MCF 10A (cell line): ENCODE data around the gene AGAP1. TPM values are rescaled to one million over a fixed set of nuclear protein-coding genes. Genes with fewer than 3 reads are reported as not detected.

Experiments
- BruUV-seq: library from RNA; stranded (reverse); fragments of 400-500 nt; replicated peaks from 2 replicates; lab custom pipeline; 2021; lab: Mats Ljungman, UMichigan
- CTCF ChIA-PET: fragments of 300-600 bp; sonication (Branson Sonifier 250); formaldehyde crosslinking; extraction: SDS; loops from one replicate; lab custom pipeline; 2021; ENCODE audit warnings: antibody characterized with exemption, inconsistent platforms; lab: Yijun Ruan, JAX
- POLR2A ChIA-PET: fragments of 300-600, 350-650 bp; sonication (Branson Sonifier 250); formaldehyde crosslinking; extraction: SDS; loops from one replicate; lab custom pipeline; 2020; ENCODE audit warnings: antibody characterized with exemption, inconsistent platforms; lab: Yijun Ruan, JAX
- DNase-seq: peaks from one replicate; pipeline ENCODE4 v3.0.0-alpha.2; 2018; ENCODE audit not compliant: unreplicated experiment
- H3K27ac Mint-ChIP-seq: one replicate; pipeline ENCODE4 v1.8.0; 2022; ENCODE audit warnings: mild to moderate bottlenecking, low read depth, mixed read lengths; ENCODE audit not compliant: unreplicated experiment
- H3K27me3 Mint-ChIP-seq: one replicate; pipeline ENCODE4 v1.8.0; 2022; ENCODE audit warnings: mixed read lengths; ENCODE audit not compliant: insufficient read depth, unreplicated experiment
- H3K36me3 Mint-ChIP-seq: one replicate; pipeline ENCODE4 v1.8.0; 2022; ENCODE audit warnings: mild to moderate bottlenecking, moderate library complexity, mixed read lengths; ENCODE audit not compliant: insufficient read depth, unreplicated experiment
- H3K4me1 Mint-ChIP-seq: one replicate; pipeline ENCODE4 v1.8.0; 2022; ENCODE audit warnings: mixed read lengths; ENCODE audit not compliant: insufficient read depth, unreplicated experiment
- H3K4me3 Mint-ChIP-seq: one replicate; pipeline ENCODE4 v1.8.0; 2022; ENCODE audit warnings: mild to moderate bottlenecking, moderate library complexity, mixed read lengths; ENCODE audit not compliant: unreplicated experiment
- H3K9me3 Mint-ChIP-seq: one replicate; pipeline ENCODE4 v1.8.0; 2022; ENCODE audit warnings: mixed read lengths; ENCODE audit not compliant: unreplicated experiment
- intact Hi-C: fragments of 100-400 bp; cut with micrococcal nuclease; formaldehyde crosslinking; loops from 2 replicates; pipeline ENCODE4 v1.14.1; 2022
- total RNA-seq: library from RNA; stranded (reverse); gene quantifications from 2 replicates; pipeline ENCODE4 v1.2.3, GENCODE V29; 2022
- TF ChIP-seq, protein P1 (sequence below): fragments of 200-600 bp; IDR thresholded peaks from one replicate; pipeline ENCODE4 v1.8.0; 2022; ENCODE audit warnings: antibody characterized with exemption, mild to moderate bottlenecking; ENCODE audit not compliant: unreplicated experiment

Gene AGAP1
- total RNA-seq, 1 experiment from 2014 or later: 41.3 TPM

DNA sequence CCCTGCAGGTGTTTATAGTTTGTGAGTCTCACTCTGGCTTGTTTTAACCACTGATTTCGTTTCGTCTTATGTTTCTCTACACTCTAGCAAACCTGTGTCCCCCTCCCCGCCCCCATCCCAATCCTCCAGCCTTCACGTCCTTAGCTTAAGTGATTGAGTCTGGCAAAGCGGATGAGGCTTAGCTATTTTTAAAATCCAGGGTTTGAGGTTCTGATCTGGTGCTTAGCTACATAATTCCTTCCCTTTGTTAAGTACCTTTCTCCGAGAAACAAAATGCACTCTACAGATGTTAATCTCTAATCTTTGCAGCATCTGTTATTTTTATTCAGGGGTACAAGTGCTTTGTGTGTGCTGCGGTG lies 7.8 kb downstream of the AGAP1 start:
- peaks cover 30% of the 10 kb centered on the region for H3K4me1 Mint-ChIP-seq
- ChIA-PET CTCF (interaction anchor here (0.5 to 1.4 kb wide), 4 partner anchors 16 to 1818 kb away, joined by 3 to 5 read pairs (median 4); no protein-coding TSS in a partner anchor), POLR2A (interaction anchor here (0.8 to 1.3 kb wide), 3 partner anchors 10 to 474 kb away, joined by 4 to 9 read pairs (median 6); no protein-coding TSS in a partner anchor)
- no peaks in the 10 kb centered on the region for H3K27me3 Mint-ChIP-seq
- intact Hi-C loops: no loop called here
- H3K9me3 Mint-ChIP-seq: no peaks in the 10 kb centered on the region
- no peaks in the 10 kb centered on the region for H3K36me3 Mint-ChIP-seq
- BruUV-seq: no TSS peak
- no peak overlapping the region for H3K4me3 Mint-ChIP-seq
- DNase-seq: no peak
- TF ChIP-seq, protein P1, sequence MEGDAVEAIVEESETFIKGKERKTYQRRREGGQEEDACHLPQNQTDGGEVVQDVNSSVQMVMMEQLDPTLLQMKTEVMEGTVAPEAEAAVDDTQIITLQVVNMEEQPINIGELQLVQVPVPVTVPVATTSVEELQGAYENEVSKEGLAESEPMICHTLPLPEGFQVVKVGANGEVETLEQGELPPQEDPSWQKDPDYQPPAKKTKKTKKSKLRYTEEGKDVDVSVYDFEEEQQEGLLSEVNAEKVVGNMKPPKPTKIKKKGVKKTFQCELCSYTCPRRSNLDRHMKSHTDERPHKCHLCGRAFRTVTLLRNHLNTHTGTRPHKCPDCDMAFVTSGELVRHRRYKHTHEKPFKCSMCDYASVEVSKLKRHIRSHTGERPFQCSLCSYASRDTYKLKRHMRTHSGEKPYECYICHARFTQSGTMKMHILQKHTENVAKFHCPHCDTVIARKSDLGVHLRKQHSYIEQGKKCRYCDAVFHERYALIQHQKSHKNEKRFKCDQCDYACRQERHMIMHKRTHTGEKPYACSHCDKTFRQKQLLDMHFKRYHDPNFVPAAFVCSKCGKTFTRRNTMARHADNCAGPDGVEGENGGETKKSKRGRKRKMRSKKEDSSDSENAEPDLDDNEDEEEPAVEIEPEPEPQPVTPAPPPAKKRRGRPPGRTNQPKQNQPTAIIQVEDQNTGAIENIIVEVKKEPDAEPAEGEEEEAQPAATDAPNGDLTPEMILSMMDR: no peak
- peak overlapping the region; percentile 51 for H3K27ac Mint-ChIP-seq

DNA sequence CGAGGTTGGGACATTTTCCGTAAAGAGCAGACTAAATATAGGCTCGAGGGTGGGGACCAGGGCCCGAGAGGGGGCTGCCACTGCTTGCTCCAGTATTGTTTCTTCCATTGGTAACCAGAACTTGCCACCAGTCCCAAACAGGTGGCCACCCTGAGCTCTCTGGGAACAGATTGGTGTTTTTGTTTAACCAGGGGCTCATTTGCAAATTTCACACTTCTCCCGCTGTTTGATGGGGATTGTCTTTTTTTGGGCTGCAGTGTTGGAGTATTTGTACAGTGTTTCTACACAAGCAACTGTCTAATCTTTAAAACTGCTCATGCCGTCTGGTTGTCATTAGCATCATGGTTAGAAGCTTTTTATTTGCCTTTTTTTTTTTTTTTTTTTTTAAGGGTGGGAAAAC lies 8.5 kb downstream of the AGAP1 start:
- no peak for DNase-seq
- Mint-ChIP-seq H3K9me3 (no peaks in the 10 kb centered on the region), H3K27me3 (no peaks in the 10 kb centered on the region), H3K27ac (no peak overlapping the region), H3K4me3 (no peak overlapping the region), H3K36me3 (no peaks in the 10 kb centered on the region), H3K4me1 (peaks cover 30% of the 10 kb centered on the region)
- TF ChIP-seq, protein P1: no peak
- ChIA-PET POLR2A (interaction anchor here (0.6 to 1.2 kb wide), 3 partner anchors 17 to 475 kb away, joined by 3 to 6 read pairs (median 4); no protein-coding TSS in a partner anchor), CTCF (interaction anchor here (0.6 kb wide), 1 partner anchor 1817 kb away, joined by 4 read pairs; no protein-coding TSS in a partner anchor)
- intact Hi-C loops: no loop called here
- no TSS peak for BruUV-seq

DNA sequence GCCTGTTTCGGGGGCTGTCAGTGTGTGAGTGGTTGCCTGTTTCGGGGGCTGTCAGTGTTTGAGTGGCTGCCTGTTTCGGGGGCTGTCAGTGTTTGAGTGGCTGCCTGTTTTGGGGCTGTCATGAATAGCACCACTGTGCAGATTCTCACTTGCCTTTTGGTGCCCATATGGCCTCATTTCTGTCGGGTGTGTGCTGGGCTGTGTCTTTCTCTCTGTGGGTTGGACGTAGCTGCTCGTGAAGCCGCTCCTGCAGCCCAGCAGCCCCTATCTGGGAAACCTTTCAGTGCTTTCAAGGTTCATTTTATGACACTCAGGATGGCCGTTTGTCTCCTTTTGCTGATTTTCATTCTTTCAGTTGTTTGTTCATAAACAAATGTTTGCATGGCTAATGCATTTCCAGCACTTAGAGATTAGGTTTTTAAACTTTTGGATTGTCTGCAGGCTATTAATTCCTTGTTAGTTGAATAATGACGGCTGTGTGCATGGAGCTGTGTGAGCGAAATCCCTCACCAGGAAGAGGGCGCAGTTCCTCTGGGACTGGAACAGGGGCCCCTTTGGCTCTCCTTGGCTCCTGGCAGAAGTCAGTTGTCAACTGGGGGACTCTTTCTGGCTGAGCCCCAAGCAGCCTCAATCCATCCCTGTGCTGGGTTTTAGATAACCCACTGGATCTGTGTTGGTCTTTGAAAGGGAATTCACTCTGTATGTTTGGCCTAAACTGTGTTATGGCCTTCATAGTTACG lies 10.8 kb downstream of the AGAP1 start:
- TF ChIP-seq, protein P1: no peak
- no peak overlapping the region for H3K4me3 Mint-ChIP-seq
- POLR2A ChIA-PET: interaction anchor here (0.6 to 1.3 kb wide), 2 partner anchors 10 to 364 kb away, joined by 4 read pairs; no protein-coding TSS in a partner anchor
- no peaks in the 10 kb centered on the region for H3K36me3 Mint-ChIP-seq
- CTCF ChIA-PET: interaction anchor here (1.5 kb wide), 1 partner anchor 91 kb away, joined by 5 read pairs; no protein-coding TSS in a partner anchor
- intact Hi-C loops: no loop called here
- no peaks in the 10 kb centered on the region for H3K27me3 Mint-ChIP-seq
- H3K4me1 Mint-ChIP-seq: peaks cover 30% of the 10 kb centered on the region
- no peak for DNase-seq
- BruUV-seq: no TSS peak
- H3K9me3 Mint-ChIP-seq: no peaks in the 10 kb centered on the region
- H3K27ac Mint-ChIP-seq: no peak overlapping the region

DNA sequence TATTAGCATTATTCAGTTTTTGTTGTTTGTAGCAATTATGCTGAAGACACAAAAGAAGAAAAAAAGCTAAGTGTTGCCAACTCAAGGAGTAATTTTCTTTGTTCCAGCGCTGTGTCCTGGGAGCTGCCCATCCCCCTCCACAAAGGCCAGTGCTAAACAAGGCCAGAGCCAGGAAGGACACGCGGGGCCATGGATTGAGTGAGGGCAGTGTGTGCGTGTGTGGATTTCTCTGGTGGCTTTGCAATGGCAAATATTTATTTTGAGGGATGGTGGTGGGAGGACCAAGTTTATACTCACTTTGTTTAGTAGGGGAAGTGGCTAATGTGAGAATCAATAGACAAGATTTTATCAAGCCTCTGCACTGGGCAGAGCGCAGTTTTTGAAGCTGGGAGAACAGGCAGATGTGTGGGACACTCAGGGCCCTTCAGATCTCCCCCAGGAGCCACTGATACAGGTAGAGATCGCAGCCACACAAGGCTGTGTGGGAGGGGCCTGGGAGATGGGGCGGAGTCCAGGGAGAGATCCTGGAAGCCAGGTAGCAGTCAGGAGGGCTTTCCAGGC lies 11.4 kb downstream of the AGAP1 start:
- DNase-seq: no peak
- ChIA-PET CTCF (no interaction called here), POLR2A (no interaction called here)
- intact Hi-C loops: no loop called here
- Mint-ChIP-seq H3K4me1 (peaks cover 30% of the 10 kb centered on the region), H3K4me3 (no peak overlapping the region), H3K36me3 (no peaks in the 10 kb centered on the region), H3K9me3 (no peaks in the 10 kb centered on the region), H3K27ac (peak overlapping the region; percentile 82), H3K27me3 (no peaks in the 10 kb centered on the region)
- TF ChIP-seq, protein P1: no peak
- BruUV-seq: no TSS peak
